ENCODE data around the gene ARHGAP31. TPM values are rescaled to one million over a fixed set of nuclear protein-coding genes. Genes with fewer than 3 reads are reported as not detected.

ARHGAP31 gene
- total RNA-seq, 2 experiments from 2014 or later = 1.4 to 8.3 TPM

Other genes starting within 250 kb of the ARHGAP31 start
- gene TEX55, start 148.2 kb upstream of the ARHGAP31 start, total RNA-seq = not detected
- gene UPK1B, start 120.8 kb upstream of the ARHGAP31 start, total RNA-seq = not detected
- 10 to 100 TPM in 1 of 2 experiments, 1 to 10 TPM in 1; 9.6 to 10.9 TPM for gene B4GALT4, start 53.5 kb upstream of the ARHGAP31 start, total RNA-seq
- 10 to 100 TPM; 35.2 to 42.6 TPM for gene TMEM39A, start 169.2 kb downstream of the ARHGAP31 start, total RNA-seq
- 10 to 100 TPM; 26.6 to 29.5 TPM for gene POGLUT1, start 174.6 kb downstream of the ARHGAP31 start, total RNA-seq
- gene TIMMDC1, start 204.2 kb downstream of the ARHGAP31 start, total RNA-seq = 10 to 100 TPM; 69.8 to 82.8 TPM